ENCODE measurements around the gene TTC16. TPM values are rescaled to one million over a fixed set of nuclear protein-coding genes. Genes with fewer than 3 reads are reported as not detected.

Gene TTC16
- total and polyA plus RNA-seq, 2 of the 8 experiments (the other 6 are each of a cell fraction or from before 2014, with no cell fraction given), result 0.03 TPM; not detected in 1

GRCh38 chr9:127721391-127721821, 5.5 kb downstream of the TTC16 start:
- H3K4ac ChIP-seq (replicated peaks; ENCODE audit: insufficient read length, low read depth, low read length), result no peak overlapping the region
- H2BK20ac ChIP-seq (ENCODE audit: low read length), result 0 out of 2 replicates have a peak overlapping the region, but pooled peaks have one; percentile 10
- H3K79me2 ChIP-seq (ENCODE audit: control insufficient read depth in 1 of 2, insufficient read depth in 2 of 2, low read length in 2 of 2), result no peaks in the 10 kb centered on the region
- no peaks in the 10 kb centered on the region for H3K79me1 ChIP-seq (ENCODE audit: low read depth, low read length)
- no peaks in the 10 kb centered on the region for H4K20me1 ChIP-seq (replicated peaks in 1 of 2; ENCODE audit: control insufficient read depth in 1 of 2, insufficient read depth in 2 of 2, low read length in 2 of 2)
- H3K27ac ChIP-seq (ENCODE audit: low read depth, low read length), result no peak overlapping the region
- H3K4me3 ChIP-seq (ENCODE audit: extremely low read depth in 1 of 4, insufficient read depth in 2 of 4, low read depth in 3 of 4, low read length in 4 of 4), result no peak overlapping the region
- H2BK5ac ChIP-seq (ENCODE audit: low read depth, low read length), result no peak overlapping the region
- POLR2A ChIA-PET (ENCODE audit: partially characterized antibody), result interaction anchor here (1.1 to 1.6 kb wide), 3 partner anchors 10 to 148 kb away, joined by 3 to 7 read pairs (median 3); partner anchors contain the start of gene CDK9
- FAIRE-seq (no peak), DNase-seq (ENCODE audit: low read depth in 1 of 2, low spot score in 2 of 2) (no peak)
- H3K56ac ChIP-seq (replicated peaks; ENCODE audit: insufficient read length, low read depth, low read length), result no peak overlapping the region
- H3K23me2 ChIP-seq (ENCODE audit: low read depth, low read length), result no peaks in the 10 kb centered on the region
- peak overlapping the region; percentile 4; the same call in 1 of the 2 replicates for H2BK15ac ChIP-seq (ENCODE audit: low read length)
- H2AFZ ChIP-seq (ENCODE audit: low read length), result no peak overlapping the region
- no peak overlapping the region for H3K23ac ChIP-seq (ENCODE audit: insufficient read length)
- H2AK5ac ChIP-seq (ENCODE audit: low read depth, low read length), result no peak overlapping the region
- H2BK12ac ChIP-seq (ENCODE audit: low read depth, low read length), result peak overlapping the region; percentile 55; the same call in 1 of the 2 replicates
- no peak overlapping the region for H3K4me2 ChIP-seq (ENCODE audit: insufficient read depth in 1 of 2, low read depth in 2 of 2, low read length in 2 of 2)
- H3K9ac ChIP-seq (replicated peaks in 1 of 4; ENCODE audit: extremely low read depth in 1 of 4, low read depth in 3 of 4, low read length in 3 of 4), result no peak overlapping the region
- no peak overlapping the region for H3K18ac ChIP-seq (ENCODE audit: extremely low read depth, low read length)
- no peak overlapping the region for H4K91ac ChIP-seq (replicated peaks; ENCODE audit: insufficient read length, low read length)
- H3K9me3 ChIP-seq (ENCODE audit: insufficient read depth in 2 of 2, low read depth in 1 of 2, low read length in 1 of 2), result no peaks in the 10 kb centered on the region
- no peaks in the 10 kb centered on the region for H3K27me3 ChIP-seq (replicated peaks in 1 of 4; ENCODE audit: control insufficient read depth in 3 of 4, extremely low read depth in 1 of 4, insufficient read depth in 3 of 4, low read length in 3 of 4)
- H2BK120ac ChIP-seq (replicated peaks; ENCODE audit: low read depth, low read length), result no peak overlapping the region
- H3K4me1 ChIP-seq (replicated peaks in 1 of 4; ENCODE audit: control insufficient read depth in 3 of 4, insufficient read depth in 4 of 4, low read length in 3 of 4), result peaks cover 0 to 18% (median 13%) of the 10 kb centered on the region in 4 experiments; a peak in 5 of 7 replicates
- 86% methylated on average over 5 of the region's 11 CpGs; no CpG with 5 or more reads in 1 of the 2 experiments for WGBS, 2 experiments (ENCODE audit: extremely low coverage in 1 of 2, insufficient coverage in 1 of 2, insufficient read length in 1 of 2, insufficient replicate concordance in 2 of 2, low coverage in 1 of 2, low lambda C conversion rate in 2 of 2, missing lambda C conversion rate in 1 of 2)
- CTCF ChIA-PET (ENCODE audit: partially characterized antibody), result interaction anchor here (1.0 to 1.4 kb wide), 7 partner anchors 8 to 81 kb away, joined by 3 to 7 read pairs (median 4); partner anchors contain the start of gene CDK9
- H3K36me3 ChIP-seq (ENCODE audit: control insufficient read depth in 2 of 4, insufficient read depth in 4 of 4, low read length in 3 of 4), result no peaks in the 10 kb centered on the region
- H4K8ac ChIP-seq (ENCODE audit: extremely low read depth, insufficient read depth, low read length), result no peak overlapping the region
- no peak overlapping the region for H3K14ac ChIP-seq (ENCODE audit: insufficient read length)
- H4K5ac ChIP-seq (ENCODE audit: insufficient read length, low read depth, low read length), result no peak overlapping the region
- TF ChIP-seq ATF2 (IDR thresholded peaks at IDR 0.05; ENCODE audit: low read length), result no peak
- TF ChIP-seq ZNF274 (IDR thresholded peaks at IDR 0.05; ENCODE audit: borderline replicate concordance, extremely low read depth, low read length), result no peak
- no peak for TF ChIP-seq CTCF (IDR thresholded peaks at IDR 0.05; ENCODE audit: control extremely low read depth in 1 of 3, insufficient read depth in 1 of 3, low read depth in 1 of 3, low read length in 3 of 3)
- TF ChIP-seq SP2 (IDR thresholded peaks at IDR 0.05; ENCODE audit: low read length), result no peak
- TF ChIP-seq CREB1 (IDR thresholded peaks at IDR 0.05), result no peak
- TF ChIP-seq EZH2 (IDR thresholded peaks at IDR 0.05; ENCODE audit: low read depth, low read length, severe bottlenecking), result no peak
- TF ChIP-seq YY1 (IDR thresholded peaks at IDR 0.05; ENCODE audit: low read depth, low read length), result no peak
- TF ChIP-seq SP1 (IDR thresholded peaks at IDR 0.05; ENCODE audit: low read depth, low read length), result no peak
- TF ChIP-seq RXRA (IDR thresholded peaks at IDR 0.05; ENCODE audit: insufficient read depth, low read depth, low read length), result no peak
- no peak for TF ChIP-seq TCF12 (IDR thresholded peaks at IDR 0.05; ENCODE audit: low read depth, low read length)
